DOHH2 (cell line): Measurements from ENCODE around the gene RO60.

Source experiments
- CTCF ChIP-seq: fragments of 200-600 bp; sonication (generic); IDR thresholded peaks from one replicate; pipeline ENCODE4 v1.5.1; 2014; ENCODE audit warnings: antibody characterized with exemption, mild to moderate bottlenecking, low read depth, low read length; ENCODE audit not compliant: poor library complexity, severe bottlenecking
- EZH2phosphoT487 ChIP-seq: fragments of 200-600 bp; sonication (generic); IDR thresholded peaks from 2 replicates; pipeline ENCODE4 v1.6.1; 2017; ENCODE audit warnings: borderline replicate concordance, mild to moderate bottlenecking, antibody characterized with exemption, low read length, moderate library complexity, mixed read lengths

DNA sequence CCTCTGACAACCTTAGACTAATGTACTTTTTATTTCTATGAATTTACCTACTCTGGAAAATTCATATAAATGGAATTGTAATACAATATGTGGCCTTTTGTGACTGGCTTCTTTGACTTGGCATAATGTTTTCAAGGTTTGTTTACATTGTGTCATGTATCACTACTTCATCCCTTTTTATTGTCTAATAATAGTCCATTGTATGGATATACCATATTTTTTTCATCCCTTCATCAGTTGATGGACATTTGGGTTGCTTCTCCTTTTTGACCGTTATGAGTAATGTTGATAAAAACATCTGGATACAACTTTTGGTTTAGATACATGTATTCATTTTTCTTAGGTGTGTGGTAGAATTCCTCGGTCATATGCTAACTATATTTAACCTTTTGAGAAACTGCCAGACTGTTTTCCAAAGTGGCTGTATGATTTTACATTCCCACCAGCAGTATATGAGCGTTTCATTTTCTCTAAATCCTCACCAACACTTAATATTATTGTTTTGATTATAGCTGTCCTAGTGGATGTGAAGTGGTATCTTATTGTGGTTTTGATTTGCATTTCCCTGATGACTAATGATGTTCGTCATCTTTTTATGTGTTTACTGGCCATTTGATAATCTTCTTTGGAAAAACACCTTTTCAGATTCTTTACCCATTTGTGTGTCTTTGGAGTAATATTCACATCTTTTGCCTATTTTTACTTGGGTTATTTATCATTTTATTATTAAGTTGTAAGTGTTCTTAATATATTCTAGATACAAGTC lies 3.5 kb downstream of the RO60 start:
- TF ChIP-seq CTCF (no peak), EZH2phosphoT487 (no peak)
